T-helper 17 cell (primary cell): ENCODE data around the gene F12. TPM values are rescaled to one million over a fixed set of nuclear protein-coding genes. Genes with fewer than 3 reads are reported as not detected.

Source experiments
- ATAC-seq: fragments of 150-1000 bp; cut with Tn5 transposase; 2 replicates; pipeline ENCODE4 v1.10.0; 2021; ENCODE audit warnings: mild to moderate bottlenecking, moderate library complexity
- DNase-seq, 3 donors: peaks; one replicate each; pipeline versions ENCODE4 v3.0.0 to v3.0.0-alpha.2; 2020 to 2021
- H3K9me3 ChIP-seq: one replicate; pipeline ENCODE4 v1.7.0; 2013; ENCODE audit warnings: low read length, mild to moderate bottlenecking; ENCODE audit not compliant: control insufficient read depth, poor library complexity, severe bottlenecking
- H3K27ac Mint-ChIP-seq: one replicate; pipeline ENCODE4 v1.8.0; 2022; ENCODE audit warnings: mild to moderate bottlenecking, moderate library complexity, mixed read lengths
- H3K27me3 Mint-ChIP-seq: one replicate; pipeline ENCODE4 v1.8.0; 2022; ENCODE audit warnings: mixed read lengths
- H3K36me3 Mint-ChIP-seq: one replicate; pipeline ENCODE4 v1.8.0; 2022; ENCODE audit warnings: low read depth, mixed read lengths
- H3K4me1 Mint-ChIP-seq: one replicate; pipeline ENCODE4 v1.8.0; 2022; ENCODE audit warnings: mild to moderate bottlenecking, mixed read lengths
- H3K4me3 Mint-ChIP-seq: one replicate; pipeline ENCODE4 v1.8.0; 2022; ENCODE audit warnings: mild to moderate bottlenecking, moderate library complexity, mixed read lengths
- total RNA-seq, 4 donors: library from RNA in 2 of 4; stranded (reverse) in 2 of 4; gene quantifications; one replicate each; pipeline ENCODE4 v1.2.3 and lab custom pipeline; 2022 to 2026

The F12 gene
- total RNA-seq, 2 donors from 2014 or later, result 0.62 to 1.1 TPM

DNA sequence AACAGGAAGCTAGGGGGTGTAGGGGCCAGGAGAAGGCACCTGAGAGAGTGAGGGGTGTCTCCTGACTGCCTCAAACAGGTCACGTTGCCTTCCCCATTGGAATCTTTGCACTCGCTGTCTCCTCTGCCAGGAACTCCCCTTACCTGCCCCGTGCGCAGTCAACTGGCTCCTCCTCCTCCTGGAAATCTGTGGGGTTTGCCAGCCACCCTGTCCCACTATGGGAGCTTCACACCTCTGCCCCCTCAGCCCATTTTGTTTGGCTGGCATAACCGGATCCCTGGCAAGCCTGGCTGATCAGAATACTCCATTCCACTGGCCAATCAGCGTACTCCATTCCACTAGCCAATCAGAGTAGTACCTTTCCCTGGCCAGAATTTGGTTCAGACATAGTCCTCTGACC lies 35.6 kb downstream of the F12 start:
- Mint-ChIP-seq H3K4me3 (peak overlapping the region; percentile 88), H3K27me3 (no peaks in the 10 kb centered on the region), H3K27ac (peak overlapping the region; percentile 90), H3K4me1 (peaks cover 44% of the 10 kb centered on the region), H3K36me3 (peaks cover 3% of the 10 kb centered on the region)
- ATAC-seq (no peak), DNase-seq (no peak)
- H3K9me3 ChIP-seq, result no peaks in the 10 kb centered on the region

DNA sequence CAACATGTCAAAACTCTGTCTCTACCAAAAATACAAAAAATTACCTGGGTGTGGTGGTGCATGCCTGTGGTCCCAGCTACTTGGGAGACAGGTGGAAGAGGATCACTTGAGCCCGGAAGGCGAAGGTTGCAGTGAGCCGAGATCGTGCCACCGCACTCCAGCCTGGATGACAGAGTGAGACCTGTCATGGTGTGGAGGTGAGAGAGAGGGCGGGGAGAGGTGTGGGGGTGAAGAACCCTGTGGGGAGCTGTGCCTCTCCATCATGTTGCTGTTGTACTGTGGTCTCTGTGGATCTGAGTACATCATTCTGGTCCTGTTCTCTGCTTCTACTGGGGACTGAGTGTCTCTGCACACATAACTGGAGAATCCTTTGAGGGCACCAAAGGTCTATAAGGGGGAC lies 36.5 kb downstream of the F12 start:
- no peaks in the 10 kb centered on the region for H3K9me3 ChIP-seq
- H3K27me3 Mint-ChIP-seq, result no peaks in the 10 kb centered on the region
- H3K4me1 Mint-ChIP-seq, result peaks cover 50% of the 10 kb centered on the region
- DNase-seq (no peak), ATAC-seq (peak; percentile 36)
- H3K36me3 Mint-ChIP-seq, result peaks cover 9% of the 10 kb centered on the region
- H3K27ac Mint-ChIP-seq, result peak overlapping the region; percentile 90
- peak overlapping the region; percentile 88 for H3K4me3 Mint-ChIP-seq

DNA sequence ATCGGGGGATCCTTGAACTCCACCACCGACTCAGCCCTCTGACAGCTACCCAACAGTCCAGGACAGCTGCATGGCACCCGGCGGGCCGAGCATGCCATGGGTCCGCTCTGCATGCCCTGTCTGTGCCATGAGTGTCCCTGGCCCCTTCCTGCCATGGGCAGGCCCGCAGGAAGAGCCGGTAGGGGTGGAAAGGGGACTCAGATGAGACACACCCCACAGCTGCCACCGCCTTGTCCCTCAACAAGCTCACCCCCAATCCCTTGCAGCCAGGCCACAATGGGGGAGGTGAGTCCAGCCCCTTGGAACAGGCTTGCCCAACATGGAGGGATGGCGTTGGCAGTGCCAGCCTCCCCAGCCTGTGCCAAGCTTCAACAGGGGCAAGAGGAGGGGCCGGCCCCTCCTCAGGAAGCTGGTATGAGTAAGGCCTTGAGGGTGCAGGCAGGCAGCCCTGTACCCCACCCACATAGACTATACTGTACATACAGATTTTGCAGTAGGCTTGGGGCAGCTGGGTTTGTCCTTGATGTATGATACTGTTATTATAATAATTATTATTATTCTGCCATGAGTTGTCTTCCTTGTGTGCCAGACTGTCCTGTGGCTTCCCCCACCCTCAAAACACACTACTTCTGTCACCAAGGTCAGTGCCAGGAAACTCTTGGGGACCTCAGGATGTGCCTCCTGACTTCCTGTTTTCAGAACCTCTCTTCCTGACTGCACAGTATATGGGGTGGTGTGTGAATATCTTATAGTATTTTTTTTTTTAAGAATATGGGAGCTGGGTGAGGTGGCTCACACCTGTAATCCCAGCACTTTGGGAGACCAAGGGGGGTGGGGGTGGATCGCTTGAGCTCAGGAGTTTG lies 37.1 kb downstream of the F12 start:
- Mint-ChIP-seq H3K27ac (peak overlapping the region; percentile 90), H3K4me1 (peaks cover 50% of the 10 kb centered on the region), H3K36me3 (peaks cover 9% of the 10 kb centered on the region), H3K4me3 (peak overlapping the region; percentile 88), H3K27me3 (no peaks in the 10 kb centered on the region)
- DNase-seq (no peak), ATAC-seq (peak; percentile 45)
- no peaks in the 10 kb centered on the region for H3K9me3 ChIP-seq

- peak overlapping the region; percentile 88 for H3K4me3 Mint-ChIP-seq
- peaks cover 51% of the 10 kb centered on the region for H3K4me1 Mint-ChIP-seq
- ATAC-seq (no peak), DNase-seq (no peak)
- peaks cover 9% of the 10 kb centered on the region for H3K36me3 Mint-ChIP-seq
- no peaks in the 10 kb centered on the region for H3K9me3 ChIP-seq
- no peaks in the 10 kb centered on the region for H3K27me3 Mint-ChIP-seq
- peak overlapping the region; percentile 90 for H3K27ac Mint-ChIP-seq
Measured at GRCh38 chr5:177371120-177372033, 38.0 kb downstream of the F12 start.

DNA sequence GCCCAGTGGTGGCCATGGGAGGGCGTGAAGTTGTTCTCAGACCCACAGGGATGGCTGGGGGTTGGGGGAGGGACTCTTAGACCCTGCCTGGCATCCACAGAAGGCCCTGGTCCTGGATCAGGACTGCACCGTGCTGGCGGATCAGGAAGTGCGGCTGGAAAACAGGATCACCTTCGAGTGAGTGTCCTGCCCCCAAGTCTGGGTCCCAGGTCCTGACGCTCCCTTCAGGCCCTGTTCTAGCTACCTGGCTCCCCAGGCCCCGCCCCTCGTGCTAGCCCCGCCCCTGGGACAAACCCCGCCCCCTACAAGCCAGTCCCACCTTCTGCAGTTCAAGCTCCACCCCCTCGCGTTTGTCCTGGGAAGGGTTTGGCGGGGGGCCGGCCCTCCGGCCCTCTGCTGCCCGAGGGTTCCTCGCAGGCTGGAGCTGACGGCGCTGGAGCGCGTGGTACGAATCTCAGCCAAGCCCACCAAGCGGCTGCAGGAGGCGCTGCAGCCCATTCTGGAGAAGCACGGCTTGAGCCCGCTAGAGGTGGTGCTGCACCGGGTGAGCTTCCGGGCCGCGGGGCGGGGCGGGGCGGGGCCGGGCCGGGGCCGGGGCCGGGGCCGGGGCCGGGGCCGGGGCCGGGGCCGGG lies 38.8 kb downstream of the F12 start:
- no peaks in the 10 kb centered on the region for H3K9me3 ChIP-seq
- Mint-ChIP-seq H3K4me3 (peak overlapping the region; percentile 88), H3K27me3 (no peaks in the 10 kb centered on the region), H3K27ac (peak overlapping the region; percentile 32), H3K36me3 (peaks cover 9% of the 10 kb centered on the region), H3K4me1 (peaks cover 55% of the 10 kb centered on the region)
- ATAC-seq (peak; percentile 85), DNase-seq (peak; percentile 37 to 63 (median 58))

GRCh38 chr5:177369645-177370440 lies 39.5 kb downstream of the F12 start:
- no peaks in the 10 kb centered on the region for H3K9me3 ChIP-seq
- Mint-ChIP-seq H3K27me3 (no peaks in the 10 kb centered on the region), H3K4me3 (peak overlapping the region; percentile 82), H3K36me3 (peaks cover 9% of the 10 kb centered on the region), H3K27ac (peak overlapping the region; percentile 95), H3K4me1 (peaks cover 48% of the 10 kb centered on the region)
- no peak for ATAC-seq
- no peak for DNase-seq

DNA sequence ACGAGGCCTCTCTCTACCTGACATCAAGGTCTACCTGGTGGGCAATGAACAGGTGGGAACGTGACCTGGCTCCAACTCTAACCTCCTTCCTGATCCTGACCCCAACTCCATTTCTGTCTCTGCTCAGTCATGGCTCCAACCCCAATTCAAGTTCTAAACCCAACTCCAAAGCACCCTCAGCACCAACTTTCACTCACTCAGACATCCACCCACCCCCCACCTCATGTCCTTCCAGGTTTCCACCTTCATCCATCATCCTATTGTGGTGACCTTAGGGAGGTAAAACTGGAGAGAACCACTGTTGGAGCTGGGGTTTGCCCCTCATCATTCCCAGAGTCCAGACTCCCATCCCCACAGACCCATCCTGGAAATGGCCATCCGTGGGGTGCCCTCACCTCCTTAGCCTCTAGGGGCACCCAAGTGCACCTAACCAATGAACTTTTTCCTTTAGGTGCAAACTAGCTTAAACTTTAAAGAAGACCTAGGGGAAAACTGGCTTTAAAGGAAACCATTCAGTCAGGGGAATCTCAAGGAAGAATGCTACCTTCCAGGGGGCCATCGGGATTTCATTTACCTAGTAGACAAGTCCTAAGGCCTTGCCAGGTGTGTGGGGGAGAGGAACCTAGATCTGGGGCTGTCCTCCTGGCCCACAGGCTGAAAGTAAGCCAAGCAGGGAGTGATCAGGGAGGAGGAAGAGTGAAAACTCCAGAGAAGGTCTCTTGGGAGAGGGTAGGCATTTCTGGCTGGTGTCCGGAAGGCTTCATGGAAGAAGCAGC lies 40.3 kb downstream of the F12 start:
- H3K9me3 ChIP-seq, result no peaks in the 10 kb centered on the region
- Mint-ChIP-seq H3K27ac (peak overlapping the region; percentile 95), H3K4me1 (peaks cover 48% of the 10 kb centered on the region), H3K36me3 (peaks cover 9% of the 10 kb centered on the region), H3K27me3 (no peaks in the 10 kb centered on the region), H3K4me3 (peak overlapping the region; percentile 82)
- ATAC-seq, result no peak
- no peak for DNase-seq

DNA sequence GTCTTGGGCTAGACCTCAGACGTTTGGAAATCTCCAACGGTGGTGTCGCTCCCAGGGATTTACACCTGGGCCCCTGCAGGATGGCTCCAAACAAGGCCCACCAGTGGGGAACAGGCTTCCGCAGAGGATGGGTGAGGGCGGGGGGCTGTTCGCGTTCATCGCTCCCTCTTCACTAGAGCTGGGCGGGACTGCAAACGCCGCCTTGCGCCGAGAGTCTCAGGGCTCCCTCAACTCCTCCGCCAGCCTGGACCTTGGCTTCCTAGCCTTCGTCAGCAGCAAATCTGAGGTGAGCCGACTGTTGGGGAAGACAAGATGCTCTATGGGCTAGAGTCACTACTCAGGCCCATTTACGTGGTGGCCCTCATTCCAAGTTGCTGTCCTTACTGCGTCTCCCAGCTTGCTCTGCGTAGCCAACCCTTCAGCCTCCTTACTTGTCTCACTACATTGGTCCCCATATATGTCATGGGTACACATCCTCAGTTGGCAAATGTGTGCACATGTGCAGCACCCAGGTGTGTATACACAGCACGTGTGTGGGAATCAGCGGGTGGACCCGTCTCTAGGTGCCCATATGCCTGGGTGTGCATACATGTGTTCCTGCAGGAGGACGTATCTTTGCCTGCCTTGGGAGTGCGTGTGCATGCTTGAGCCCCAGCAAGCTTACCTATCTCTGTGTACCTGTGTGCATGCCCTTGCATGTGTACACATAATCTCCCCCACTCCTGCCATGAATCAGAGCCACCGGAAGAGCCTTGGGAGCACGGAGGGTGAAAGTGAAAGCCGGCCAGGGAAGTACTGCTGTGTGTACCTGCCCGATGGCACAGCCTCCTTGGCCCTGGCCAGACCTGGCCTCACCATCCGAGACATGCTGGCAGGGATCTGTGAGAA lies 41.1 kb downstream of the F12 start:
- peaks cover 48% of the 10 kb centered on the region for H3K4me1 Mint-ChIP-seq
- peak overlapping the region; percentile 95 for H3K27ac Mint-ChIP-seq
- H3K9me3 ChIP-seq, result no peaks in the 10 kb centered on the region
- no peak overlapping the region for H3K4me3 Mint-ChIP-seq
- H3K36me3 Mint-ChIP-seq, result peaks cover 9% of the 10 kb centered on the region
- DNase-seq (no peak), ATAC-seq (no peak)
- no peaks in the 10 kb centered on the region for H3K27me3 Mint-ChIP-seq

GRCh38 chr5:177367323-177367848 lies 42.0 kb downstream of the F12 start:
- ATAC-seq (no peak), DNase-seq (no peak)
- H3K9me3 ChIP-seq, result no peaks in the 10 kb centered on the region
- peaks cover 9% of the 10 kb centered on the region for H3K36me3 Mint-ChIP-seq
- H3K27me3 Mint-ChIP-seq, result no peaks in the 10 kb centered on the region
- H3K4me3 Mint-ChIP-seq, result no peak overlapping the region
- no peak overlapping the region for H3K27ac Mint-ChIP-seq
- peaks cover 46% of the 10 kb centered on the region for H3K4me1 Mint-ChIP-seq

GRCh38 chr5:177366528-177367322 lies 42.6 kb downstream of the F12 start:
- H3K27me3 Mint-ChIP-seq, result no peaks in the 10 kb centered on the region
- no peak for DNase-seq
- ATAC-seq, result no peak
- H3K4me1 Mint-ChIP-seq, result peaks cover 47% of the 10 kb centered on the region
- H3K4me3 Mint-ChIP-seq, result peak overlapping the region; percentile 55
- no peaks in the 10 kb centered on the region for H3K9me3 ChIP-seq
- no peak overlapping the region for H3K27ac Mint-ChIP-seq
- peaks cover 9% of the 10 kb centered on the region for H3K36me3 Mint-ChIP-seq
